Suprapubic skin (tissue), 4 donors: ENCODE measurements around the gene GPR35. TPM values are rescaled to one million over a fixed set of nuclear protein-coding genes. Genes with fewer than 3 reads are reported as not detected.

ENCODE experiments used
- DNase-seq, 2 donors: peaks; one replicate each; pipeline ENCODE4 v3.0.0-alpha.2; 2019; ENCODE audit warnings: low spot score in 2 of 2
- H3K27ac ChIP-seq: fragments of 200-600 bp; sonication (generic); one replicate; pipeline ENCODE4 v1.5.1; 2019
- H3K27me3 ChIP-seq: fragments of 200-600 bp; sonication (generic); one replicate; pipeline ENCODE4 v1.5.1; 2019
- H3K36me3 ChIP-seq: fragments of 200-600 bp; sonication (generic); one replicate; pipeline ENCODE4 v1.5.1; 2019
- H3K4me1 ChIP-seq: fragments of 200-600 bp; sonication (generic); one replicate; pipeline ENCODE4 v1.5.1; 2019
- H3K4me3 ChIP-seq: fragments of 200-600 bp; sonication (generic); one replicate; pipeline ENCODE4 v1.5.1; 2019; ENCODE audit warnings: mild to moderate bottlenecking
- H3K9me3 ChIP-seq: fragments of 200-600 bp; sonication (generic); one replicate; pipeline ENCODE4 v1.5.1; 2019
- CTCF ChIP-seq, 2 donors: fragments of 200-600 bp in 1 of 2; fragments of 450-650 bp in 1 of 2; sonication (generic) in 1 of 2; IDR thresholded peaks; one replicate each; pipeline ENCODE4 v1.5.1; 2016 to 2019; ENCODE audit warnings: antibody characterized with exemption in 2 of 2, mild to moderate bottlenecking in 1 of 2, moderate library complexity in 1 of 2
- EP300 ChIP-seq: sonication (generic); formaldehyde crosslinking; IDR thresholded peaks from one replicate; pipeline ENCODE4 v1.6.1; 2017; ENCODE audit warnings: antibody characterized with exemption
- POLR2A ChIP-seq, 2 donors: fragments of 450-650 bp; IDR thresholded peaks; one replicate each; pipeline ENCODE4 v1.6.1; 2017; ENCODE audit warnings: antibody characterized with exemption in 2 of 2, mild to moderate bottlenecking in 2 of 2, moderate library complexity in 2 of 2
- POLR2AphosphoS5 ChIP-seq, 3 donors: sonication (generic); formaldehyde crosslinking; IDR thresholded peaks; one replicate each; pipeline ENCODE4 v1.6.1; 2017; ENCODE audit warnings: antibody characterized with exemption in 3 of 3
- WGBS: methylation state at CpG from one replicate; pipeline ENCODE4 v1.1.5; 2018; 5-methylcytosine and 5-hydroxymethylcytosine counted together
- total RNA-seq, 4 donors: library from RNA; depleted of rRNA; stranded (reverse); fragments of >200 nt; gene quantifications; one replicate each; pipeline ENCODE4 v1.1.0, GENCODE V29; 2016

The GPR35 gene
- total RNA-seq, 4 donors from 2014 or later: 1.4 to 7.5 (median 2.5) TPM

- Histone ChIP-seq H3K4me1 (peaks cover 5% of the 10 kb centered on the region), H3K36me3 (no peaks in the 10 kb centered on the region), H3K9me3 (no peaks in the 10 kb centered on the region), H3K27ac (no peak overlapping the region), H3K27me3 (no peaks in the 10 kb centered on the region), H3K4me3 (no peak overlapping the region)
- TF ChIP-seq CTCF (IDR thresholded peaks at IDR 0.05) (no peak), EP300 (no peak), POLR2AphosphoS5 (IDR thresholded peaks at IDR 0.05) (no peak), POLR2A (IDR thresholded peaks at IDR 0.05) (no peak)
- 76% methylated on average over 7 of the region's 7 CpGs for WGBS
- no peak for DNase-seq
Observed at GRCh38 chr2:240620859-240621258, 4.4 kb upstream of the GPR35 start.

DNA sequence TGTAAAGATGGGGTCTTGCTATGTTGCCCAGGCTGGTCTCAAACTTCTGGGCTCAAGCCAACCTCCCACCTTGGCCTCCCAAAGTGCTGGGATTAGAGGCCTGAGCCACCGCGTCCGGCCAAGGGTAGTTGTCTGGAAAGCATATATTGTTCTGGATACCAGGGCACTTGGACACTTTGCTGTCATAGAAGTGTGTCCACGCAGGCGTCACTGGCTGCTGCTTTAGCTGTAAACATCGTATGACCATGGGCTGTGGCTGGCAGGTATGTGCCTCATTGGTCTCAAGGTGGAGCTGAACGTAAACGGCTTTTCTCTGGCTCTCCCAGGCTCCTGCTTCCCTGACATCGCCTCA is 3.2 kb upstream of the GPR35 start:
- Histone ChIP-seq H3K9me3 (no peaks in the 10 kb centered on the region), H3K4me3 (no peak overlapping the region), H3K27ac (no peak overlapping the region), H3K4me1 (peaks cover 5% of the 10 kb centered on the region), H3K27me3 (no peaks in the 10 kb centered on the region), H3K36me3 (no peaks in the 10 kb centered on the region)
- no peak for DNase-seq
- WGBS: 91% methylated on average over 6 of the region's 9 CpGs
- no peak for TF ChIP-seq POLR2A (IDR thresholded peaks at IDR 0.05)
- no peak for TF ChIP-seq POLR2AphosphoS5 (IDR thresholded peaks at IDR 0.05)
- no peak for TF ChIP-seq EP300
- no peak for TF ChIP-seq CTCF (IDR thresholded peaks at IDR 0.05)

- H3K4me1 ChIP-seq: peaks cover 5% of the 10 kb centered on the region
- no peak overlapping the region for H3K4me3 ChIP-seq
- no peak overlapping the region for H3K27ac ChIP-seq
- no peaks in the 10 kb centered on the region for H3K9me3 ChIP-seq
- TF ChIP-seq POLR2A (IDR thresholded peaks at IDR 0.05) (no peak), POLR2AphosphoS5 (IDR thresholded peaks at IDR 0.05) (no peak), EP300 (no peak), CTCF (IDR thresholded peaks at IDR 0.05) (no peak)
- WGBS: 70% methylated on average over 19 of the region's 37 CpGs
- no peaks in the 10 kb centered on the region for H3K36me3 ChIP-seq
- no peaks in the 10 kb centered on the region for H3K27me3 ChIP-seq
- peak; percentile 61 to 75 for DNase-seq
Observed at GRCh38 chr2:240622531-240623235, 2.6 kb upstream of the GPR35 start.

DNA sequence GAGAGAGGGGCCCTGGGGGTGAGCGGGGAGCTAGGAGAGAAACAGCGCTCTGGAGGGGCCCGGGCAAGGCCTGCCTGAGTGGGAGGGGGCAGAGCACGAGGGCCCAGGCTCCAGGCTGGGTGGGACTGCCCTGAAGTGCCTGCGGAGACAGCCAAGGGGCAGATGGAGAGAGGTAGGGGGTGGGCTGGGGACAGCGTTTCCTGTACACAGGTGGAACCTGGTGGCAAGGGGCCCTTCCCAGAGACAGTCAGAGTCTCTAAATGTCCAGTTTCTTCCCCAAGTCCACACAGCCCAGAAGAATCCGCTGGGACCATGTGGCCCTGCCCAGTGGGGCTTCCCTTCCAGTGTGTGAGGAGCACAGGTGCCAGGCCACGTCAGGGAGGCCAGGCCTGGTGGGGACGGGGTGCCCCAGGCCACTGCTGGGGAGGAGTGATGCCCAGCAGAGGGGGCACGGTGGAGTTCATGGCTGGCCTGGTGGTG is 1.7 kb upstream of the GPR35 start:
- 87% methylated on average over 8 of the region's 10 CpGs for WGBS
- TF ChIP-seq EP300 (no peak), CTCF (IDR thresholded peaks at IDR 0.05) (no peak), POLR2A (IDR thresholded peaks at IDR 0.05) (no peak), POLR2AphosphoS5 (IDR thresholded peaks at IDR 0.05) (no peak)

DNA sequence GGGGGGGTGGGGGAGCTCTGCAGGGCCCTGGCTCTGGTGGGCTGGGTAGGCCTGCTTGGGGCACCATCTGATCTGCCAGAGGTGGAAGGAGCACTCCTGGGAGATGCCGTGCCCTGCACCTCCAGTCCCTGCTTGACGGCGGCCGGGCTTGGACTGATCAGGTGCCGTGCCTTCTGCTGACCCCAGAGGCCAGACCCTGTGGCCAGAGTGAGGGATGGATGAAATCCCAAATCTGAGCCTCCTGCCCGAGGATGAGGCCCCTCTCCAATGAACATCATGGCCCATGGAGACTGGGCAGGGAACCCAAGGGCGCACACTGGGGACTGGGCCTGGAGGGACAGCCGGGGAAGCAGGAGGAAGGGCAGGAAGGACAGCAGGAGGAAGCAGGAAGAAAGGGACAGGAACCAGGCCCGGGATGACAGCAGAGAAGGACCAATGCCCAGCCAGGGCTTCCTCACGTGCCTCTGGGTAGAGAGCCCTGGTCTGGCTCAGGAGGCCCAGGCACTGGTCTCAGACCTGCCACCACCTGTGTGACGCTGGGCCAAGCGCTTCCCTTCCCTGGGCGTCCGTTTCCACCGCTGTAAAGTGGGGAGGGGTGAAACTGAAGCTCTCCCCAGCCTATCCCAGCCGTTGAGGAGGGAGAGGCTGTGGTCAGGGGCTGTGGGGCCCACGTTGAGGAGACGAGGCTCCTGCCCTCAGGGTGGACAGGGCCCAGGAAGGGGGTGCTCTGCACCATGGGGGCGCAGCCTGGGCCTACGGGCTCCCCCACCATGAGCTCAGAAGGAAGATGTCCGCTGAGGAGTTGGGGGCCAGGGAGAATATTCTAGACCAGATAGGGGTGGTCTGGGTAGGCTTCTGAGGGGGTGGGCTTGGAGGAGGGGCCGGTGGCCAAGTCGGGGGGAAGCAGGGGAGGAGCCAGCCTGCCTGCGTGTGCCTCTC is 1.0 kb upstream of the GPR35 start:
- Histone ChIP-seq H3K4me1 (peaks cover 5% of the 10 kb centered on the region), H3K27ac (no peak overlapping the region), H3K36me3 (no peaks in the 10 kb centered on the region), H3K4me3 (no peak overlapping the region), H3K27me3 (no peaks in the 10 kb centered on the region), H3K9me3 (no peaks in the 10 kb centered on the region)
- TF ChIP-seq POLR2AphosphoS5 (IDR thresholded peaks at IDR 0.05): no peak
- TF ChIP-seq POLR2A (IDR thresholded peaks at IDR 0.05): no peak
- no peak for TF ChIP-seq EP300
- TF ChIP-seq CTCF (IDR thresholded peaks at IDR 0.05): no peak
- DNase-seq: peak; percentile 55 to 73
- WGBS: 69% methylated on average over 15 of the region's 24 CpGs

More for the DNA sequence above, 1.7 kb upstream of the GPR35 start:
- H3K27ac ChIP-seq: no peak overlapping the region
- H3K27me3 ChIP-seq: no peaks in the 10 kb centered on the region
- no peak overlapping the region for H3K4me3 ChIP-seq
- no peaks in the 10 kb centered on the region for H3K9me3 ChIP-seq
- peaks cover 5% of the 10 kb centered on the region for H3K4me1 ChIP-seq
- DNase-seq: peak in 1 of 2 donors; percentile 74
- no peaks in the 10 kb centered on the region for H3K36me3 ChIP-seq
